AG04449 (cell line): ENCODE data around the gene FZR1.

ENCODE experiments used
- CTCF ChIA-PET: fragments of 350-600 bp; formaldehyde crosslinking; extraction: SDS; loops from one replicate; lab custom pipeline; 2021; ENCODE audit warnings: antibody characterized with exemption; lab: Yijun Ruan, JAX
- POLR2A ChIA-PET: fragments of 400-600, 350-600 bp; formaldehyde crosslinking; extraction: SDS; loops from one replicate; lab custom pipeline; 2020; ENCODE audit warnings: antibody characterized with exemption, inconsistent platforms; lab: Yijun Ruan, JAX
- DNase-seq: peaks from one replicate; pipeline ENCODE4 v3.0.0-alpha.2; 2010; ENCODE audit warnings: low read depth, low spot score
- H3K4me3 ChIP-seq: 2 replicates; pipeline ENCODE4 v1.5.1; 2011; ENCODE audit warnings: low read depth, mild to moderate bottlenecking, control low read depth, low read length
- TF ChIP-seq, protein P1 (sequence below): IDR thresholded peaks from one replicate; pipeline ENCODE4 v1.5.1; 2011; ENCODE audit warnings: mild to moderate bottlenecking, moderate library complexity, low read length, control low read depth, inconsistent platforms; ENCODE audit not compliant: insufficient read depth; ENCODE audit errors: missing control alignments

FZR1 gene

DNA sequence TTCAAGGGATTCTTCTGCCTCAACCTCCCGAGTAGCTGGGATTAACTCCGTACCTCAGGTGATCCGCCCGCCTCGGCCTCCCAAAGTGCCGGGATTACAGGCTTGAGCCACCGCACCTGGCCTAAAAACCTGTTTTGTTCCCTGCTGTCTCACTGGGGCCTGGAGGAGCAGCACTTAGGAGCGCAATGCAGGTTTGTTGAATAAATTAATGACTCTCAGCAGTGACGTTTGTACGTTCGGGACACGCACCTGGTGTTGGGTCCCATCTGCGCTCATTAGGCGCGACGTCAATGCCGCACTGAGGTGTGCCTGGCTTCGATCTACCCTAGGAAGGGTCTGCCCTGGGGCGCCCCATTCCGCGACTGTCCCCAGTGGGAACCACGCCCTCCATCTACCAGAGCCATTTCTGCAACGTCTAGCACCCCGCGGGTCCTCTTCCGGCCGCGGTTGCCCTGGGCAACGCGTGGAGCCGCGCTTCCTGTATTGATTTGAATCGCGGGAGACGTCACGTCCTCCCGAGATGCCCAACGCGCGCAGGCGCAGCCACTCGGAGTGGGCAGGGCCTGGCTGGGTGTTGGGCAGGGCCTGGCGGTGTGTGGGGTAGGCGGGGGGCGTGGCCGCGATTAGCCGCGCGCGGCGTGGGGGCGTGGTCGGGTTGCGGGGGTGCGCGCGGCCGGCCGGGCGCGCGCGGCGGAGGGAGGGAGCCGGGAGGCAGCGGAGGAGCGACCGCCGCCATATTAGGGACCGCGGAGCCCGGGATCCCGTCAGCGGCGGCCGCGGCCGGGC, at the start of gene FZR1:
TSS of gene FZR1 (plus strand) at position 714 of the 786 bp plus-strand sequence. CDS start 16,679 bp downstream, outside the sequence.
- TF ChIP-seq, protein P1, sequence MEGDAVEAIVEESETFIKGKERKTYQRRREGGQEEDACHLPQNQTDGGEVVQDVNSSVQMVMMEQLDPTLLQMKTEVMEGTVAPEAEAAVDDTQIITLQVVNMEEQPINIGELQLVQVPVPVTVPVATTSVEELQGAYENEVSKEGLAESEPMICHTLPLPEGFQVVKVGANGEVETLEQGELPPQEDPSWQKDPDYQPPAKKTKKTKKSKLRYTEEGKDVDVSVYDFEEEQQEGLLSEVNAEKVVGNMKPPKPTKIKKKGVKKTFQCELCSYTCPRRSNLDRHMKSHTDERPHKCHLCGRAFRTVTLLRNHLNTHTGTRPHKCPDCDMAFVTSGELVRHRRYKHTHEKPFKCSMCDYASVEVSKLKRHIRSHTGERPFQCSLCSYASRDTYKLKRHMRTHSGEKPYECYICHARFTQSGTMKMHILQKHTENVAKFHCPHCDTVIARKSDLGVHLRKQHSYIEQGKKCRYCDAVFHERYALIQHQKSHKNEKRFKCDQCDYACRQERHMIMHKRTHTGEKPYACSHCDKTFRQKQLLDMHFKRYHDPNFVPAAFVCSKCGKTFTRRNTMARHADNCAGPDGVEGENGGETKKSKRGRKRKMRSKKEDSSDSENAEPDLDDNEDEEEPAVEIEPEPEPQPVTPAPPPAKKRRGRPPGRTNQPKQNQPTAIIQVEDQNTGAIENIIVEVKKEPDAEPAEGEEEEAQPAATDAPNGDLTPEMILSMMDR = no peak
- peak; percentile 82 for DNase-seq
- ChIA-PET POLR2A (no interaction called here), CTCF (interaction anchor here (0.9 to 3.4 kb wide), 2 partner anchors 33 to 76 kb away, joined by 3 to 9 read pairs; no protein-coding TSS in a partner anchor)
- H3K4me3 ChIP-seq = peak within 1 kb of the TSS; percentile 91

DNA sequence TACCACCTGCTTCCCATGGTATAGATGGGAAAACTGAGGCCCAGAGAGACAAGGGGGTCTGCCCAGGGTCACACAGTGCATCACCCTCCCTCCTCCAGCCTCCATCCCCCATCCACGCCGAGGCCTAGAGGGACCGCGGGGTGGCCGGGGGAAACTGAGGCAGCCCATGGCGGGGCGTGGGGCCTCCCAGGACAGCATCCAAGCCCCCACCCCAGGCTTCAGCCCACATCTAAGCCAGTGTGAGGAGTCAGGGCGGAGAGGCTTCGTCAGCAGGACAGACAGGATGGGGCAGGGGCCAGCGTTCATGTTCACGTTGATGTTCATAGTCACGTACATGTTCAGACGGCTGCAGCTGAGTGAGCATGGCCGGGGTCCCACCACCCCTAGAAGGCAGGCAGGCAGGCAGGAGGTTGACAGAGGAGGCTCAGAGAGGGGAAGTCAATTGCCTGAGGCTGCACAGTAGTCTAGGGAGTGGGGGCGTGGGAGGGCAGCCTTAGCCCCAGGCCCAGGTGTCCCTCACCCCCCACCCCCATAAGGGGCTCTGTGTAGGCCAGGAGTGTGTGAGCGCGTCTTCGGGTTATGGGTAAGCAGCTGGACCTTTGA, 49.1 kb upstream of the FZR1 start:
- TF ChIP-seq, protein P1 = no peak
- CTCF ChIA-PET = no interaction called here
- DNase-seq = no peak
- H3K4me3 ChIP-seq = no peak overlapping the region
- POLR2A ChIA-PET = no interaction called here

DNA sequence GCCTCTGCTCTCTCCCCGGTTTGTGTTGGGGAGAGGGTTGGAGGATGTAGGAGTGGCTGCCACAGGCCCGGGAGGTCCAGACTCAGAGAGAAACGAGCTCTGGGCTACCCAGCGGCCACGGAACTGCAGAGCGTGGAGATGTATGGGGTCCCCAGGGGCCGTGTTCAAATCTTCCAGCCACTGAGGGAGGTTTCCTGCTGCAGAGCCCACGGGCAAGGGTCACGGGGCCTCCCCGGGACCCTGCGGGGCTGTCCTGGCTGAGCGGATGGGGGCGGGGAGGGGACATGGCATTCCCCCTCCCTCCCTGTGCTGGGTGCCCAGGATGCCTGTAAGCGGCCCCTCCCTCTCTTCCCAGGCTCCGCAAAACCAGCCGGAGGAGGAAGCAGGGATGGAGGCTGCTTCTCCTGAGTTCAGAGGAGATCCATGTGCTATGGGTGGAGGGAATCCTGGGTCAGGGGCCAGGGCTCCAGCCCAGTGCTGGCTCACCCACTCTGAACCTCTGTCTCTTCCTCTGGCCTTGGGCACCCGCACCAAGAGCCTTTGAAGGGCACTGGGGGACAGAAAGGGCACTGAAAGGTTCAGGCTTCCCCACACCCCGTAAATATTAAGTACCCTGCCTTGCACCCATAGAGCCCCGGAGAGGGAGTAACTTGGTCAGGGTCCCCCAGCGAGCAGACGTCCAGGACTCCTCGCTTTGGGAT, 48.4 kb upstream of the FZR1 start:
- H3K4me3 ChIP-seq = no peak overlapping the region
- ChIA-PET CTCF (interaction anchor here (4.6 kb wide), 1 partner anchor 14 kb away, joined by 55 read pairs; no protein-coding TSS in a partner anchor), POLR2A (no interaction called here)
- TF ChIP-seq, protein P1 = no peak
- DNase-seq = no peak

DNA sequence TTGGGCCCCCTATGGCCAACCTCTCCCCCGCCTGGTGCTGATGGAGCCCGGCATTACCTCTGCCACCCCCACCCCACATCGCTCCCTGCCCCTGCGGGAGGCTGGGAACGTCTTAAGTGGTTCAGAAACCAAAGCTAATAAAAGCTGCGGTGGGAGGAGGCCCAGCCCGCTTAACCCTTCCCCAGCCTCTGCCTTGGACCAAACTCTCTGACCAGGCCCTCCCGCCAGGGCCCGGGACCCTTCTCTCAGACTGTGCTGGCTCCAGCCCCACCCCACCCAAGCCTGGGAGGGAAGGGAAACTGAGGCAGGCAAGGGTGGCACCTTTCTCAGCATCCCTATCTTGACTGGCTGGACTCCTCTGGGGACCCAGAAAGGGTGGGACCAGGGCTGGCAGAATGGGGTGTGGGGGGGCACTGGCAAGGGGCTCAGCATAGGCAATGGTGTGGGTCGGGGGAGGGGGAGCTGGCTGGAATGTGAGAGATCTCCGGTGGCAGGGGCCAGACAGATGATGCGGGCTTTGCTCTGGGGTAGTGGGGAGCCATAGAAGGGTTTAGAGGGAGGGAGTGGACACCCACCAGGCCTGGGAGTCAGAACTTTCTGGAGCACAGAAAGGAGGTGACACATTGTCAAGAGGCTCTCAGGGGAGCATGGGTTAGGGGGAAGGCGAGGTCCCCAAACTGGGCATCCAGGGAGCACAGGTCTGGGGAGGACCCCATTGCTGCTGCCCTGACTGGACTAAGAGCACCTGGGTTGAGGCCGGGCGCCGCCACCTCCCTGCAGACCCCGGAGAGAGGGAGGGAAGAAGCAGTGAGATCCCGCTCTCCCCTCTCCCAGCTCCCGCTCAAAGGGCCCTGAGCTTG, 47.7 kb upstream of the FZR1 start:
- TF ChIP-seq, protein P1 = no peak
- ChIA-PET CTCF (interaction anchor here (4.6 kb wide), 1 partner anchor 13 kb away, joined by 55 read pairs; no protein-coding TSS in a partner anchor), POLR2A (no interaction called here)
- DNase-seq = no peak
- H3K4me3 ChIP-seq = no peak overlapping the region

DNA sequence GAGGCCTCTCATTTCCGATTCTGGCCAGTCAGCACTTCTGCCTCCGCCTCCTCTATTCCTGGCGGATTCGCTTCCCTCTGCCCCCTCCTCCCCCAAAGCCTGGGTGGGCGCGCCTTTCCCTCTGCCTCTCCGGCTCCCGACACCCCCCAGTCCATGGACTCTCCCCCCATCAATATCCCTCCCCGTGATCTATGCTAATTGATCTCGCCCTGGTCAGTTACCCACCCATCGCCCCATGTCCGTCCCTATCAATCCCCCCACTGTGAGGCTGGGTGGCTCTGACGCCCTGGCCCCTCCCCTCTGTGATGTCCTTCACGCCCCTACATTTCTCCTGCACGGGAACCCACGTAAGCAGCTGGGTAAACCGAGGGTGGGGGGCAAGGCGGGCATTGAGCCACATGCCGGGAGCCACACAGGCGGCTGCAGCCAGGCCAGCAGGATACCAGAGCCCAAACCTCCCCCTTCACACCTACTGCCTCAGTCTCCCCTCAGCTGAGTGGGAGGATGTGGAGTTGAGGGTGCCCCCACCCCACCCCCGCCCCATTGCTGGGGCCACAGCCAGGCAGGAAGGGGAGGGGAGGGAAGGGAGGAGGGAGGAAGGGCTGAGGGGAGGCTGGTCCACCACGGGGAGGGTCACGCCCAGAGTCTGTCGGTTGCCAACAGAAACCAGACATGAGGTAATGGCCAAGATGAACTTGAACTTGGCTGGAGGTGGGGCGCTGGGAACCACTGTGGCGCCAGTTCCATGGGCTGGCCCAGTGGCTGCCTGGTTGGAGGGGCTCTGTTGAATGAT, 46.8 kb upstream of the FZR1 start:
- POLR2A ChIA-PET = no interaction called here
- TF ChIP-seq, protein P1 = no peak
- no peak overlapping the region for H3K4me3 ChIP-seq
- CTCF ChIA-PET = interaction anchor here (1.1 to 4.6 kb wide), 2 partner anchors 13 to 155 kb away, joined by 3 to 55 read pairs; no protein-coding TSS in a partner anchor
- peak; percentile 40 for DNase-seq
